ENCODE data around the gene HORMAD1. TPM values are rescaled to one million over a fixed set of nuclear protein-coding genes. Genes with fewer than 3 reads are reported as not detected.
A peak's percentile ranks its signal among the peaks of the same experiment; 100 is the strongest.

The HORMAD1 gene
- total and polyA plus RNA-seq, 2 of the 13 experiments (the other 11 are each of a cell fraction or from before 2014, with no cell fraction given), result not detected

- TF ChIP-seq IKZF5 (CRISPR knock-in tag; IDR thresholded peaks at IDR 0.05) (peak; percentile 64; the same call in 1 of the 2 replicates), ZNF746 (CRISPR knock-in tag; IDR thresholded peaks at IDR 0.05) (no peak), RFX3 (CRISPR knock-in tag; IDR thresholded peaks at IDR 0.05) (peak; percentile 54; the same call in 1 of the 2 replicates), KMT2A (CRISPR knock-in tag; IDR thresholded peaks at IDR 0.05) (peak; percentile 53; the same call in 1 of the 2 replicates), RFXANK (CRISPR knock-in tag; IDR thresholded peaks at IDR 0.05) (0 out of 2 replicates have a peak, but pooled peaks have one; percentile 54), ZFP82 (CRISPR knock-in tag; IDR thresholded peaks at IDR 0.05; ENCODE audit: borderline replicate concordance) (no peak), ZSCAN25 (CRISPR knock-in tag; IDR thresholded peaks at IDR 0.05) (peak; percentile 24; the same call in 1 of the 2 replicates), NFIC (IDR thresholded peaks at IDR 0.05; ENCODE audit: low read length) (no peak), ZMYM4 (CRISPR knock-in tag; IDR thresholded peaks at IDR 0.05) (peak; percentile 90), FLYWCH1 (CRISPR knock-in tag; IDR thresholded peaks at IDR 0.05) (no peak), REST (IDR thresholded peaks at IDR 0.05; ENCODE audit: borderline replicate concordance in 1 of 2, low read depth in 1 of 2, low read length in 2 of 2) (no peak), HMGA1 (CRISPR knock-in tag; conservative IDR thresholded peaks at IDR 0.05) (no peak), ZNF841 (CRISPR knock-in tag; IDR thresholded peaks at IDR 0.05; ENCODE audit: borderline replicate concordance) (no peak), KLF16 (CRISPR knock-in tag; IDR thresholded peaks at IDR 0.05) (peak in 1 of 2 experiments; percentile 24; a peak in 1 of 4 replicates), KDM3A (CRISPR knock-in tag; IDR thresholded peaks at IDR 0.05; ENCODE audit: low read depth) (no peak)
- TF ChIP-seq, protein P1, sequence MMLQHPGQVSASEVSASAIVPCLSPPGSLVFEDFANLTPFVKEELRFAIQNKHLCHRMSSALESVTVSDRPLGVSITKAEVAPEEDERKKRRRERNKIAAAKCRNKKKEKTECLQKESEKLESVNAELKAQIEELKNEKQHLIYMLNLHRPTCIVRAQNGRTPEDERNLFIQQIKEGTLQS (CRISPR knock-in tag; IDR thresholded peaks at IDR 0.05), result no peak
- TF ChIP-seq, protein P2, sequence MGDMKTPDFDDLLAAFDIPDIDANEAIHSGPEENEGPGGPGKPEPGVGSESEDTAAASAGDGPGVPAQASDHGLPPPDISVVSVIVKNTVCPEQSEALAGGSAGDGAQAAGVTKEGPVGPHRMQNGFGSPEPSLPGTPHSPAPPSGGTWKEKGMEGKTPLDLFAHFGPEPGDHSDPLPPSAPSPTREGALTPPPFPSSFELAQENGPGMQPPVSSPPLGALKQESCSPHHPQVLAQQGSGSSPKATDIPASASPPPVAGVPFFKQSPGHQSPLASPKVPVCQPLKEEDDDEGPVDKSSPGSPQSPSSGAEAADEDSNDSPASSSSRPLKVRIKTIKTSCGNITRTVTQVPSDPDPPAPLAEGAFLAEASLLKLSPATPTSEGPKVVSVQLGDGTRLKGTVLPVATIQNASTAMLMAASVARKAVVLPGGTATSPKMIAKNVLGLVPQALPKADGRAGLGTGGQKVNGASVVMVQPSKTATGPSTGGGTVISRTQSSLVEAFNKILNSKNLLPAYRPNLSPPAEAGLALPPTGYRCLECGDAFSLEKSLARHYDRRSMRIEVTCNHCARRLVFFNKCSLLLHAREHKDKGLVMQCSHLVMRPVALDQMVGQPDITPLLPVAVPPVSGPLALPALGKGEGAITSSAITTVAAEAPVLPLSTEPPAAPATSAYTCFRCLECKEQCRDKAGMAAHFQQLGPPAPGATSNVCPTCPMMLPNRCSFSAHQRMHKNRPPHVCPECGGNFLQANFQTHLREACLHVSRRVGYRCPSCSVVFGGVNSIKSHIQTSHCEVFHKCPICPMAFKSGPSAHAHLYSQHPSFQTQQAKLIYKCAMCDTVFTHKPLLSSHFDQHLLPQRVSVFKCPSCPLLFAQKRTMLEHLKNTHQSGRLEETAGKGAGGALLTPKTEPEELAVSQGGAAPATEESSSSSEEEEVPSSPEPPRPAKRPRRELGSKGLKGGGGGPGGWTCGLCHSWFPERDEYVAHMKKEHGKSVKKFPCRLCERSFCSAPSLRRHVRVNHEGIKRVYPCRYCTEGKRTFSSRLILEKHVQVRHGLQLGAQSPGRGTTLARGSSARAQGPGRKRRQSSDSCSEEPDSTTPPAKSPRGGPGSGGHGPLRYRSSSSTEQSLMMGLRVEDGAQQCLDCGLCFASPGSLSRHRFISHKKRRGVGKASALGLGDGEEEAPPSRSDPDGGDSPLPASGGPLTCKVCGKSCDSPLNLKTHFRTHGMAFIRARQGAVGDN (CRISPR knock-in tag; IDR thresholded peaks at IDR 0.05), result no peak
- TF ChIP-seq, protein P3, sequence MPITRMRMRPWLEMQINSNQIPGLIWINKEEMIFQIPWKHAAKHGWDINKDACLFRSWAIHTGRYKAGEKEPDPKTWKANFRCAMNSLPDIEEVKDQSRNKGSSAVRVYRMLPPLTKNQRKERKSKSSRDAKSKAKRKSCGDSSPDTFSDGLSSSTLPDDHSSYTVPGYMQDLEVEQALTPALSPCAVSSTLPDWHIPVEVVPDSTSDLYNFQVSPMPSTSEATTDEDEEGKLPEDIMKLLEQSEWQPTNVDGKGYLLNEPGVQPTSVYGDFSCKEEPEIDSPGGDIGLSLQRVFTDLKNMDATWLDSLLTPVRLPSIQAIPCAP (CRISPR knock-in tag; IDR thresholded peaks at IDR 0.05; ENCODE audit: low read depth), result no peak
Observed at GRCh38 chr1:150696995-150697927, 23.4 kb downstream of the HORMAD1 start, which contains the start of gene GOLPH3L (continued).

Data from HepG2 (cell line).